Measurements from ENCODE around the gene COTL1. TPM values are rescaled to one million over a fixed set of nuclear protein-coding genes. Genes with fewer than 3 reads are reported as not detected.
A peak's percentile ranks its signal among the peaks of the same experiment; 100 is the strongest.

The COTL1 gene
- total and polyA plus RNA-seq, 4 donors, result 41.4 to 182 (median 132) TPM

DNA sequence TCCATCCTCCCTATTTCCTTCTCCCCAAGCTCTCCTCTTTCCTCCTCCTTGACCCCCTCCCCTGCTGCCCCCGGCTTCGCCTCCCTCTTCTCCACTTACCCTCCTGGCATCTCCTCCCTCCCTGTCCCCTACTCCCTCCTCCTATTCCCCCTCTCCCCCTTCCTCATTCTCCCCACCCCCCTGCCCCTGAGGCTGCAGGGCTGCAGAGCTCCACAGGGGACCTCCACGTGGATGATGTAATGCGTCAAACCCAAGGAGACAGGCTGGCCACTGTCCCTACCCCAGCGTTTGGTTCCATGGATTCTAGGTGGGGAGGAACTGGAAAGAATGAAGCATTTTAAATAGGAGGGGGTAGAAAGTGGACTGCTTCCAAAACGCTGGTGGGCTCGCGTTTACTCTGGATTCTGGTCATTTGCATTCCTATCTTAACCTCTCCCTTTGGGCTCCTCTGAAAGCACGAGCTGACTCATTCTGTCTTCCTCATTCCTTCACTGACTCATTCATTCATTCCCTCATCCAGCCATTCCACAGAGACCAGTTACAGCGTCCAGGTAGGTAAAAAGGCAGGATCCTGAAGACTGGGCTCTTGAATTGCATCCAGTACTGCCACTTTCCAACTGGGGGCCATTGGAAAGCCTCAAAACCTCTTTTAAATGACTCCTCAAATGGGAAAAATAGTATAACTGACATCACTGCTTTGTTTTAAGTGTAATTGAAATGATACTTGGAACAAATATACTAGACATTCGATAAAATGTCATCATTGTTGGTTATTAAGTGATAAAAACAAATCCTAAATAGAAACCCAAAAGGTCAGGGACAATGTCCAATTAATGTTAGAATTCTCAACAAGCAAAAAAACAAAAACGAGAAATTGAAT lies 943 bp upstream of the COTL1 start:
- 1% methylated on average over 9 of the region's 12 CpGs for WGBS (ENCODE audit: insufficient coverage)
- H3K4me1 ChIP-seq (ENCODE audit: control insufficient read depth, insufficient read depth, low read length), result peaks cover 44% of the 10 kb centered on the region
- H3K9me3 ChIP-seq (ENCODE audit: control insufficient read depth, insufficient read depth, low read length), result no peaks in the 10 kb centered on the region
- DNase-seq (ENCODE audit: low read depth in 4 of 6, low spot score in 6 of 6), result peak in 2 of 6 donors; percentile 71 to 75
- H3K27ac ChIP-seq (ENCODE audit: low read depth, low read length), result peak overlapping the region; percentile 52
- H3K27me3 ChIP-seq (ENCODE audit: control insufficient read depth, insufficient read depth, low read length), result no peaks in the 10 kb centered on the region
- no peak overlapping the region for H3K4me3 ChIP-seq (ENCODE audit: low read depth, low read length)
- H3K36me3 ChIP-seq (ENCODE audit: control insufficient read depth, insufficient read depth, low read length), result peaks cover 12% of the 10 kb centered on the region

DNA sequence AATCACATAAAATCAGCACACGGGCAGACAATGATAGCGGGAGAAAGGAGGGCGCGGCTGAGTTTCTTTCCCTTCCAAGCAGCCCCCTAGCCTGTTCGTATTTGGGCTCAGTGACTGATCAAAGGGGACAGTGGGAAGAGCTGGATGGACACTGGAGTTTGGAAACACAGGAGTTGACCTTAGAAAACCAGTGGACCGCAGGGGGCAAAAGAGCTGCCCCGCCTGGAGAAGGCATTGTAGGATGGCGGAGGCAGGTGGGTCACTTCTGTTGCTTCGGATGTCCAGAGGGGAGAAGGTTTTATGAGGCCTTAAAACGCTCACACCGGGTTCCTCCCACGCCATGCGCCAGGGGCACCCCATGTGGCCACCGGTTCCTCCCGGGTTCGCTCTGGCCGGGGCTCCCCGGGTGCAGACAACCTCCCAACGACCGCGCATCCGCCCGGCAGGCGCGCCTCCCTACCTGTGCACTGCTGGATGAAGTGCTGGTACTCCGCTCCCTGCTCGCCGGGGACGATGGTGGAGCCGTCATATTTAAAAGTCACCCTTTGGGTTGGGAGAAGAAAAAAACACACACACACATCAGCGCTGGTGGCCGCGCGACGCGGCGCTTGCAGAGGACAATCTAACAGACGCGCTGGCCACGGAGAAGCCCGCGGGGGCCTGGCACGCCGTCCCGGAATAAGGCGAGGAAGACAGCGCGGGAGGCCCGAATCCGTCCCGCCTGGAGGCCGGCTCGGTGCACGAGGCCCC lies 662 bp downstream of the COTL1 start:
- H3K4me1 ChIP-seq (ENCODE audit: control insufficient read depth, insufficient read depth, low read length), result peaks cover 47% of the 10 kb centered on the region

DNA sequence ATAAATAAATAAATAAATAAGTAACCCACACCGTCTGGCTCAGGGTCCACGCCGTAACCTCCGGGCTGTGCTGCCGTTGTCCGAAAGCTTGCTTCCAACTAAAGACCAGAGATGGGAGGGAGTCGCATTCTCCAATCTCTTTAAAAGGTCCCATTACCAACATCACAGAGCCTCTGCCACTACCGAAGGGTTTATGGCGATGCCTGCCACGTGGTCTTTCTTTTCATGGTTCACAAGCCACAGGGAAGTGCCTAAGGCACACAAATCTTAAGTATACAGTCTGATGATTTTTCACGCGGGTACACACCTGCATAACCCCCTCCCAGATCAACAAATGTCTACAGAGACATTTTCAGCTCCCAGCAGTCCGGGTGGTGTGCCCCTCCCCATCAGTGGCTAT lies 1.4 kb downstream of the COTL1 start:
- Histone ChIP-seq H3K27me3 (ENCODE audit: control insufficient read depth, insufficient read depth, low read length) (no peaks in the 10 kb centered on the region), H3K4me3 (ENCODE audit: low read depth, low read length) (peak overlapping the region; percentile 76), H3K9me3 (ENCODE audit: control insufficient read depth, insufficient read depth, low read length) (no peaks in the 10 kb centered on the region), H3K36me3 (ENCODE audit: control insufficient read depth, insufficient read depth, low read length) (peaks cover 17% of the 10 kb centered on the region), H3K4me1 (ENCODE audit: control insufficient read depth, insufficient read depth, low read length) (peaks cover 53% of the 10 kb centered on the region), H3K27ac (ENCODE audit: low read depth, low read length) (no peak overlapping the region)
- peak in 2 of 6 donors; percentile 60 to 80 for DNase-seq (ENCODE audit: low read depth in 4 of 6, low spot score in 6 of 6)
- WGBS (ENCODE audit: insufficient coverage), result 3% methylated on average over 12 of the region's 13 CpGs

More for the DNA sequence above, 662 bp downstream of the COTL1 start:
- peak in 1 of 6 donors; percentile 59 for DNase-seq (ENCODE audit: low read depth in 4 of 6, low spot score in 6 of 6)
- H3K27ac ChIP-seq (ENCODE audit: low read depth, low read length), result no peak overlapping the region
- peak overlapping the region; percentile 76 for H3K4me3 ChIP-seq (ENCODE audit: low read depth, low read length)
- H3K9me3 ChIP-seq (ENCODE audit: control insufficient read depth, insufficient read depth, low read length), result no peaks in the 10 kb centered on the region
- H3K27me3 ChIP-seq (ENCODE audit: control insufficient read depth, insufficient read depth, low read length), result no peaks in the 10 kb centered on the region
- peaks cover 17% of the 10 kb centered on the region for H3K36me3 ChIP-seq (ENCODE audit: control insufficient read depth, insufficient read depth, low read length)
- 0% methylated on average over 51 of the region's 54 CpGs for WGBS (ENCODE audit: insufficient coverage)

DNA sequence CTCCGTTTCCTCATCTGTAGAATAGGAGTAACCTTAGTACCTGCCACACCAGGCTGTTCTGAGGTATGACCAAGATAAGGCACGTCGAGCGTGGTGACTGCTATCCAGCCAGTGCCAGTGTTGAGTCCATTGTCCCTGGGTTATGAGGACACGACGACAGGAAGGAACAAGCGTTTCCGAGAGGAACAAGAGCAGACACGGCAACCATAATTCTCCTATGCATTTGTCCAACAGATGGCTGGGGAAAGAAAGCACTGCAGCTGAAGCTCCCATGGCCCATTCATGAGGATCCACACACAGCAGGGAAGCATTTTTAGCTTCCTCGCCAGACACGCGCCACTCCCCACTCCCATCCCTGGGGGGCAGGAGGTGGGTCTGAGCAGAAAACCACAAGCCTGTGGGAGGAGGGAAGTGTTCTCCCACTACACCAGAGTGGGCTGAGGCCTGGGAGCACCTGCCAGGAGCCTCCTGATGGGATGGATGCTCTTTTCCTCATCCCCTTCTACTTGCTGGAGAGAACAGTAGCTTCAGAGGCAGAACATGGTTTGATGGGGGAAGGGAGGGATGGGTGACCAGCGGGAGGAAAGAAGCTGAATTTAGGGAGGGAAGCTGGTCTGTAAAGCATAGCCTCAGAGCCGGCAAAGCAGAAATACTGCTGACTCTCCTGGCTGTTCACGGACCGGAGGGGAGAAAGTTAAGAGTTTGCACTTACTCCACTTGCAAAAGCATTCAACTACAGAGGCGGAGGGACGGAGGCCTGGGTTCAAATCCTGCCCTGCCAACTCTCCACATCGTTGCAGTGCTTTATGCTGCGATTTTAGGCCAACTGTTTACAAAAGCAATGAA lies 2.7 kb downstream of the COTL1 start:
- WGBS (ENCODE audit: insufficient coverage), result 36% methylated on average over 11 of the region's 20 CpGs
- Histone ChIP-seq H3K27me3 (ENCODE audit: control insufficient read depth, insufficient read depth, low read length) (no peaks in the 10 kb centered on the region), H3K9me3 (ENCODE audit: control insufficient read depth, insufficient read depth, low read length) (no peaks in the 10 kb centered on the region), H3K4me3 (ENCODE audit: low read depth, low read length) (peak overlapping the region; percentile 21), H3K27ac (ENCODE audit: low read depth, low read length) (no peak overlapping the region), H3K36me3 (ENCODE audit: control insufficient read depth, insufficient read depth, low read length) (peaks cover 17% of the 10 kb centered on the region), H3K4me1 (ENCODE audit: control insufficient read depth, insufficient read depth, low read length) (peaks cover 55% of the 10 kb centered on the region)
- DNase-seq (ENCODE audit: low read depth in 4 of 6, low spot score in 6 of 6), result peak in 2 of 6 donors; percentile 64 to 71

DNA sequence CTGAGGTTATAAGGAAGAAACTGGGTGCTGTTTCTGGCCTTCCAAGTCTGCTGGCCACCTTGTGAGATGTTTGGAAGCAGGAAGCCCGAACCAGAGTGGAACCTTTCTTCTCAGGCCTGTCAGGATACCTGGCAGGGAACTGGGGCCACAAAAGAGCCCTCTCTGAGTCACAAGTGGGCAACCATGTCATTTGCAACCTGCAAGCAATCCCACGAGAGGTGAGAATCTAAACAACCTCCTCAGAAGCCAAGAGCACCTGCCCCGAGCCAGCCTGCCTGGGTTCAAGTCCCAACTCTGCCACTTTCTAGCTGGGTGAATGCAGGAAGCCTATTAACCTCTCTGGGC lies 3.3 kb downstream of the COTL1 start:
- no peaks in the 10 kb centered on the region for H3K9me3 ChIP-seq (ENCODE audit: control insufficient read depth, insufficient read depth, low read length)
- no peaks in the 10 kb centered on the region for H3K27me3 ChIP-seq (ENCODE audit: control insufficient read depth, insufficient read depth, low read length)
- H3K4me1 ChIP-seq (ENCODE audit: control insufficient read depth, insufficient read depth, low read length), result peaks cover 55% of the 10 kb centered on the region
- 60% methylated on average over 2 of the region's 3 CpGs for WGBS (ENCODE audit: insufficient coverage)
- peaks cover 17% of the 10 kb centered on the region for H3K36me3 ChIP-seq (ENCODE audit: control insufficient read depth, insufficient read depth, low read length)
- H3K4me3 ChIP-seq (ENCODE audit: low read depth, low read length), result no peak overlapping the region
- H3K27ac ChIP-seq (ENCODE audit: low read depth, low read length), result no peak overlapping the region
- no peak for DNase-seq (ENCODE audit: low read depth in 4 of 6, low spot score in 6 of 6)

DNA sequence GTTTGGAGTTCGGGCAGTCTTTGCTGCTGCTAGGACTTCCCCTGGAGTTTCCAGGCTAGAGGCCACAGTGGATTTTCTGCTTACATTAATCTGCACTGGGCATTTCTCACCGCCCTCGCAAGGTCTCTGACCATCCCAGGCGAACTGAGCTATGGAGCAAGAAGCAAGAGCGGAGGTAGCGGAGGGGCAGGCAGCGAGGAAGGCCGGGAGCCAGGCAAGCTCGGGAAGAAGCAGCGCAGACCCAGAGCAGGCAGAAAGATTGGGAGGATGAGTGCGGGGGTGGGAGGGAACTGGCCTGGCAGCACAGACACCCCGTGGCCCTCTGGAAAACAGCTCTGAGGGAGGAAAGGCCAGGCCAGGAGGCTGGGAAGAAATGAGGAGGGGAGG lies 3.8 kb downstream of the COTL1 start:
- 60% methylated on average over 11 of the region's 12 CpGs for WGBS (ENCODE audit: insufficient coverage)
- Histone ChIP-seq H3K27ac (ENCODE audit: low read depth, low read length) (no peak overlapping the region), H3K4me3 (ENCODE audit: low read depth, low read length) (no peak overlapping the region), H3K9me3 (ENCODE audit: control insufficient read depth, insufficient read depth, low read length) (no peaks in the 10 kb centered on the region), H3K4me1 (ENCODE audit: control insufficient read depth, insufficient read depth, low read length) (peaks cover 55% of the 10 kb centered on the region), H3K27me3 (ENCODE audit: control insufficient read depth, insufficient read depth, low read length) (no peaks in the 10 kb centered on the region), H3K36me3 (ENCODE audit: control insufficient read depth, insufficient read depth, low read length) (peaks cover 17% of the 10 kb centered on the region)
- no peak for DNase-seq (ENCODE audit: low read depth in 4 of 6, low spot score in 6 of 6)

DNA sequence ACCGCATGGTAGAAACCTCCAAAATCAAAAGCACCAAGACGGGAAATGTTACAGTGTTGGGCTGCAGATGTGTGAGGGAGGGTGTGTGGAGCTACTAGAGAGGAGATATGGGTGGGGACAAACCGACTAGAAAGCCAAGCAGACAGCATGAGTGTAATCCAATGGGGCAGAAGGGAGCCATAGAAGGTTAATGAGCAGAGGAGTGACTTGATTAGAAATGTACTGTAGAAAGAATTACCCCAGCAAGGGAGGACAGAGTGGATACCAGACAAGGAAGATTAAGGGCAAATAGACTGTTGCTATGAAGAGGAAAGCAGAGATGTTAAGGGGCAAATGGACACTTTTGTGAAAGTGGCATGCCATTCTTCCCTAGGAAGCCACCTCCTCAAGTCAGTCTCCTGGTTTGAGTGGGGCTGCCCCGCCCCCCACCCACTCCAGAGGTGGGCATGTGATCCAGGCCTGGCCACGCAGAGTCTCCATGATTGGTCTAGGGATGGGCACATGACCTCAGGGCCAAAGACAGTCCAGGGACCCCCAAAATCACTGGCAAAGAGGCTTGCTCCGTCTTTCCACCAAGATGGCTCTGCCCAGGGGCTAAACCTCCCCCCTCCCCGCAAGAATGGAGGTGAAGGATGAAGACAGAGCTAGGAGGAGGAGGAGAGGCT lies 4.3 kb downstream of the COTL1 start:
- Histone ChIP-seq H3K36me3 (ENCODE audit: control insufficient read depth, insufficient read depth, low read length) (peaks cover 17% of the 10 kb centered on the region), H3K4me1 (ENCODE audit: control insufficient read depth, insufficient read depth, low read length) (peaks cover 52% of the 10 kb centered on the region), H3K27me3 (ENCODE audit: control insufficient read depth, insufficient read depth, low read length) (no peaks in the 10 kb centered on the region), H3K27ac (ENCODE audit: low read depth, low read length) (no peak overlapping the region), H3K9me3 (ENCODE audit: control insufficient read depth, insufficient read depth, low read length) (no peaks in the 10 kb centered on the region), H3K4me3 (ENCODE audit: low read depth, low read length) (no peak overlapping the region)
- WGBS (ENCODE audit: insufficient coverage), result 80% methylated on average over 4 of the region's 7 CpGs
- no peak for DNase-seq (ENCODE audit: low read depth in 4 of 6, low spot score in 6 of 6)

DNA sequence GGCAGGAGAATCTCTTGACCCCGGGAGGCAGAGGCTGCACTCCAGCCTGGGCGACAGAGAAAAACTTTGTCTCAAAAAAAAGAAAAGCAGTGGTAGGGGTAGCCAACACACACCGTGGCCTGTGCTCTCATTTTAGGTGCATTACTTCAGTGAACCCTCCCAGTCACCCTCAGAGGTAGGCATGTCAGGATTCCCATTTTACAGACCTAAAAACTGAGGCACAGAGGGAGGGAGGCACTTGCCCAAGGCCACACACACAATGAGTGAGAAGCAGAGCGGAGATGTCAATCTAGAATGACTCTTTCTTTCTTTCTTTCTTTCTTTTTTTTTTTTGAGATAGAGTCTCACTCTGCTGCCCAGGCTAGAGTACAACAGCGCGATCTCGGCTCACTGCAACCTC lies 5.2 kb downstream of the COTL1 start:
- WGBS (ENCODE audit: insufficient coverage), result 100% methylated on average over 1 of the region's 7 CpGs
- Histone ChIP-seq H3K4me3 (ENCODE audit: low read depth, low read length) (no peak overlapping the region), H3K36me3 (ENCODE audit: control insufficient read depth, insufficient read depth, low read length) (peaks cover 17% of the 10 kb centered on the region), H3K27me3 (ENCODE audit: control insufficient read depth, insufficient read depth, low read length) (no peaks in the 10 kb centered on the region), H3K27ac (ENCODE audit: low read depth, low read length) (no peak overlapping the region), H3K9me3 (ENCODE audit: control insufficient read depth, insufficient read depth, low read length) (no peaks in the 10 kb centered on the region), H3K4me1 (ENCODE audit: control insufficient read depth, insufficient read depth, low read length) (peaks cover 50% of the 10 kb centered on the region)
- no peak for DNase-seq (ENCODE audit: low read depth in 4 of 6, low spot score in 6 of 6)

DNA sequence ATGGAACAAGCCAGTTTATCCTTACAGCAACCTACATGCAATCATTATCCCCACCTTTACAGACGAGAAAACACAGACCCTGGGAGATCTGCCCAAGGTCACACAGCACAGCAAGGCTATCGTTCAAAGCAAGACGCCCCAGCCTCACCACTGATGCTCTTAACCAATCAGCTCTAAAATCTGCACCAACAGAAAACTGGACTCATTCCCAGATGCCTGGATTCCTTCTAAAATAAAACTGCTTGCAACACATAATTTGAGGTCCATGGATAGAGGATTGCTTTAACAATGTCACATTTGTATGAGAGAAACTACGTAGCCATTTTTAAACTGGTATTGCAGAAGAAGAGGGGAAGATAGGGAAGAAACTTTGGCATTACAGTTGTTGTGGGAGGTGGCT lies 6.8 kb downstream of the COTL1 start:
- 38% methylated on average over 3 of the region's 4 CpGs for WGBS (ENCODE audit: insufficient coverage)
- Histone ChIP-seq H3K4me1 (ENCODE audit: control insufficient read depth, insufficient read depth, low read length) (peaks cover 40% of the 10 kb centered on the region), H3K36me3 (ENCODE audit: control insufficient read depth, insufficient read depth, low read length) (peaks cover 28% of the 10 kb centered on the region), H3K27me3 (ENCODE audit: control insufficient read depth, insufficient read depth, low read length) (no peaks in the 10 kb centered on the region), H3K9me3 (ENCODE audit: control insufficient read depth, insufficient read depth, low read length) (no peaks in the 10 kb centered on the region), H3K27ac (ENCODE audit: low read depth, low read length) (peak overlapping the region; percentile 74), H3K4me3 (ENCODE audit: low read depth, low read length) (no peak overlapping the region)
- DNase-seq (ENCODE audit: low read depth in 4 of 6, low spot score in 6 of 6), result peak in 2 of 6 donors; percentile 52 to 77
